A549 (cell line): Measurements from ENCODE around the gene FAM200C. TPM values are rescaled to one million over a fixed set of nuclear protein-coding genes. Genes with fewer than 3 reads are reported as not detected.

ENCODE experiments used
- ATAC-seq, 2 experiments: fragments of 200-7000 bp in 1 of 2; fragments of >200 bp in 1 of 2; cut with Nextera tagmentation in 1 of 2; cut with Tn5 transposase in 1 of 2; 3 replicates each; pipeline versions ENCODE4 v1.8.0 to v1.9.1; 2018 to 2020; ENCODE audit warnings: mild to moderate bottlenecking in 1 of 2, moderate library complexity in 1 of 2
- CTCF ChIA-PET: fragments of 300-600 bp; sonication (Branson Sonifier 250); formaldehyde crosslinking; extraction: SDS; loops from one replicate; lab custom pipeline; 2021; ENCODE audit warnings: antibody characterized with exemption, inconsistent platforms; lab: Yijun Ruan, JAX
- POLR2A ChIA-PET: fragments of 350-600 bp; formaldehyde crosslinking; extraction: SDS; loops from one replicate; lab custom pipeline; 2021; ENCODE audit warnings: antibody characterized with exemption, inconsistent platforms; lab: Yijun Ruan, JAX
- DNase-seq, 2 experiments: peaks; one replicate each; pipeline versions ENCODE4 v3.0.0 to v3.0.0-alpha.2; 2011 to 2016; ENCODE audit warnings: low read depth in 1 of 2, low spot score in 1 of 2
- FAIRE-seq: peaks from 2 replicates; lab custom pipeline; 2011; peaks lifted over from hg19 to GRCh38; lab: Jason Lieb, UNC
- H3K27ac ChIP-seq, 2 experiments: fragments of >200 bp; sonication (Bioruptor Twin); formaldehyde crosslinking; 3 replicates each; pipeline ENCODE4 v1.5.1; 2016 to 2017
- H3K4me1 ChIP-seq: fragments of >200 bp; sonication (Bioruptor Twin); formaldehyde crosslinking; 3 replicates; pipeline ENCODE4 v1.6.1; 2016
- H3K4me2 ChIP-seq: fragments of >200 bp; sonication (Bioruptor Twin); formaldehyde crosslinking; 3 replicates; pipeline ENCODE4 v1.6.1; 2016
- H3K4me3 ChIP-seq: fragments of >200 bp; sonication (Bioruptor Twin); formaldehyde crosslinking; 3 replicates; pipeline ENCODE4 v1.5.1; 2016
- H3K9me3 ChIP-seq: fragments of >200 bp; sonication (Bioruptor Twin); formaldehyde crosslinking; 3 replicates; pipeline ENCODE4 v1.6.1; 2016
- ATOH8 ChIP-seq: fragments of 250-450 bp; sonication (Bioruptor Pico); IDR thresholded peaks from 2 replicates; pipeline ENCODE4 v1.5.0; 2020; ENCODE audit warnings: low read depth, mild to moderate bottlenecking, moderate library complexity
- CBX2 ChIP-seq: fragments of 200-600 bp; sonication (generic); IDR thresholded peaks from 2 replicates; pipeline ENCODE4 v1.6.1; 2016; ENCODE audit warnings: low read depth, mild to moderate bottlenecking, borderline replicate concordance
- EHMT2 ChIP-seq: fragments of 200-600 bp; sonication (generic); IDR thresholded peaks from 2 replicates; pipeline ENCODE4 v1.6.1; 2016; ENCODE audit warnings: antibody characterized with exemption, low read depth, mild to moderate bottlenecking, moderate library complexity
- ESRRA ChIP-seq: fragments of 150-350 bp; IDR thresholded peaks from 2 replicates; pipeline ENCODE4 v1.6.1; 2014; ENCODE audit warnings: mild to moderate bottlenecking, low read length, borderline replicate concordance
- FOSB ChIP-seq: fragments of 250-450 bp; sonication (Bioruptor Pico); IDR thresholded peaks from 2 replicates; pipeline ENCODE4 v1.5.0; 2020; ENCODE audit warnings: mild to moderate bottlenecking, moderate library complexity
- FOSL2 ChIP-seq, 2 experiments: fragments of 450-650 bp in 1 of 2; fragments of >200 bp in 1 of 2; sonication (Bioruptor Twin) in 1 of 2; formaldehyde crosslinking; IDR thresholded peaks; 2 replicates each; pipeline versions ENCODE4 v1.5.0 to v1.6.1; 2016 to 2020; ENCODE audit warnings: mild to moderate bottlenecking in 1 of 2, moderate library complexity in 1 of 2
- GATA3 ChIP-seq: IDR thresholded peaks from 2 replicates; pipeline ENCODE4 v1.6.1; 2012; ENCODE audit warnings: borderline replicate concordance
- HOXB13 ChIP-seq: fragments of 250-450 bp; sonication (Bioruptor Pico); IDR thresholded peaks from 2 replicates; pipeline ENCODE4 v1.5.0; 2020; ENCODE audit warnings: low read depth, mild to moderate bottlenecking, moderate library complexity
- JUN ChIP-seq, 2 experiments: fragments of >200 bp; sonication (Bioruptor Twin); formaldehyde crosslinking; IDR thresholded peaks; 2 replicates in 1 of 2; 3 replicates in 1 of 2; pipeline ENCODE4 v1.6.1; 2016 to 2017
- KDM1A ChIP-seq: fragments of 200-600 bp; sonication (generic); IDR thresholded peaks from 2 replicates; pipeline ENCODE4 v1.6.1; 2016; ENCODE audit warnings: low read depth, mild to moderate bottlenecking
- NPAS2 ChIP-seq: fragments of 250-450 bp; sonication (Bioruptor Pico); IDR thresholded peaks from 2 replicates; pipeline ENCODE4 v1.8.0; 2022; ENCODE audit warnings: mild to moderate bottlenecking, moderate library complexity, borderline replicate concordance
- RARB ChIP-seq: fragments of 250-450 bp; sonication (Bioruptor Pico); IDR thresholded peaks from 2 replicates; pipeline ENCODE4 v1.8.0; 2021; ENCODE audit warnings: mild to moderate bottlenecking, moderate library complexity
- REST ChIP-seq: fragments of 200-600 bp; sonication (generic); IDR thresholded peaks from 2 replicates; pipeline ENCODE4 v1.6.1; 2016; ENCODE audit warnings: antibody characterized with exemption, mild to moderate bottlenecking, moderate library complexity
- RFX5 ChIP-seq: fragments of 450-650 bp; IDR thresholded peaks from 2 replicates; pipeline ENCODE4 v1.7.1; 2014; ENCODE audit warnings: antibody characterized with exemption, mild to moderate bottlenecking, moderate library complexity
- TFCP2L1 ChIP-seq: fragments of 250-450 bp; sonication (Bioruptor Pico); IDR thresholded peaks from 2 replicates; pipeline ENCODE4 v1.5.0; 2021; ENCODE audit warnings: mild to moderate bottlenecking
- TP53 ChIP-seq: fragments of 250-450 bp; sonication (Bioruptor Pico); IDR thresholded peaks from 2 replicates; pipeline ENCODE4 v1.5.0; 2021; ENCODE audit warnings: mild to moderate bottlenecking, moderate library complexity
- USF2 ChIP-seq: fragments of 450-650 bp; IDR thresholded peaks from 2 replicates; pipeline ENCODE4 v1.6.1; 2014; ENCODE audit warnings: antibody characterized with exemption
- ZSCAN20 ChIP-seq: fragments of 250-450 bp; sonication (Bioruptor Pico); IDR thresholded peaks from 2 replicates; pipeline ENCODE4 v1.8.0; 2022; ENCODE audit warnings: mild to moderate bottlenecking, moderate library complexity
- WGBS: methylation state at CpG from one replicate; pipeline ENCODE4 v1.1.6; 2017; ENCODE audit errors: missing lambda C conversion rate; 5-methylcytosine and 5-hydroxymethylcytosine counted together
- polyA plus RNA-seq, 4 experiments: library from polyadenylated mRNA; depleted of rRNA in 3 of 4; stranded (reverse); fragments of >200 nt; fragmentation: RNase III in 1 of 4; extraction: RNeasy Plus Mini Kit Qiagen cat#74134 plus additional on column Dnase treatment in 1 of 4; gene quantifications; 2 replicates in 3 of 4; 3 replicates in 1 of 4; pipeline ENCODE4 v1.2.3, GENCODE V29; 2011 to 2017
- TF ChIP-seq, protein P1 (sequence below): fragments of 150-350 bp; IDR thresholded peaks from 2 replicates; pipeline ENCODE4 v1.6.1; 2014; ENCODE audit warnings: low read depth, mild to moderate bottlenecking, low read length
- TF ChIP-seq, protein P2 (sequence below): fragments of >200 bp; sonication (Bioruptor Twin); formaldehyde crosslinking; IDR thresholded peaks from 2 replicates; pipeline ENCODE4 v1.6.1; 2016

The FAM200C gene
- polyA plus RNA-seq, 2 of the 4 experiments (the other 2 are of a cell fraction), result 2.7 to 4.3 TPM

- no peak for DNase-seq
- 94% methylated on average over 1 of the region's 1 CpG for WGBS
- FAIRE-seq, result no peak
- ChIA-PET CTCF (interaction anchor here (1.4 kb wide), 1 partner anchor 8 kb away, joined by 4 read pairs; no protein-coding TSS in a partner anchor), POLR2A (no interaction called here)
- no peaks in the 10 kb centered on the region for H3K4me1 ChIP-seq
- ATAC-seq, result no peak
- no peak overlapping the region for H3K4me2 ChIP-seq
- H3K9me3 ChIP-seq, result peaks cover 19% of the 10 kb centered on the region
- no peak overlapping the region for H3K4me3 ChIP-seq
- no peak overlapping the region for H3K27ac ChIP-seq
- TF ChIP-seq ZSCAN20 (CRISPR knock-in tag) (no peak), RARB (CRISPR knock-in tag) (no peak), ATOH8 (CRISPR knock-in tag) (no peak), REST (no peak), TP53 (CRISPR knock-in tag) (no peak), HOXB13 (CRISPR knock-in tag) (no peak), FOSB (CRISPR knock-in tag) (no peak), EHMT2 (no peak)
Observed at GRCh38 chr5:160384681-160385080, 15.2 kb downstream of the FAM200C start.

- Histone ChIP-seq H3K4me2 (no peak overlapping the region), H3K9me3 (peaks cover 8% of the 10 kb centered on the region; the same call in 1 of the 3 replicates), H3K4me3 (no peak overlapping the region), H3K4me1 (no peaks in the 10 kb centered on the region), H3K27ac (no peak overlapping the region)
- no peak for ATAC-seq
- ChIA-PET POLR2A (no interaction called here), CTCF (interaction anchor here (1.0 to 5.0 kb wide), 2 partner anchors 8 to 12 kb away, joined by 3 to 31 read pairs; no protein-coding TSS in a partner anchor)
- TF ChIP-seq NPAS2 (CRISPR knock-in tag) (no peak), KDM1A (no peak), FOSL2 (IDR thresholded peaks at IDR 0.05) (no peak), FOSL2 (CRISPR knock-in tag; IDR thresholded peaks at IDR 0.05) (no peak), REST (no peak), CBX2 (no peak), FOSB (CRISPR knock-in tag) (no peak), ESRRA (no peak), GATA3 (no peak), RFX5 (no peak), EHMT2 (no peak), TFCP2L1 (CRISPR knock-in tag) (no peak), USF2 (no peak), JUN (IDR thresholded peaks at IDR 0.05) (no peak)
- TF ChIP-seq, protein P1, sequence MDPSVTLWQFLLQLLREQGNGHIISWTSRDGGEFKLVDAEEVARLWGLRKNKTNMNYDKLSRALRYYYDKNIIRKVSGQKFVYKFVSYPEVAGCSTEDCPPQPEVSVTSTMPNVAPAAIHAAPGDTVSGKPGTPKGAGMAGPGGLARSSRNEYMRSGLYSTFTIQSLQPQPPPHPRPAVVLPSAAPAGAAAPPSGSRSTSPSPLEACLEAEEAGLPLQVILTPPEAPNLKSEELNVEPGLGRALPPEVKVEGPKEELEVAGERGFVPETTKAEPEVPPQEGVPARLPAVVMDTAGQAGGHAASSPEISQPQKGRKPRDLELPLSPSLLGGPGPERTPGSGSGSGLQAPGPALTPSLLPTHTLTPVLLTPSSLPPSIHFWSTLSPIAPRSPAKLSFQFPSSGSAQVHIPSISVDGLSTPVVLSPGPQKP, result no peak
- TF ChIP-seq, protein P2, sequence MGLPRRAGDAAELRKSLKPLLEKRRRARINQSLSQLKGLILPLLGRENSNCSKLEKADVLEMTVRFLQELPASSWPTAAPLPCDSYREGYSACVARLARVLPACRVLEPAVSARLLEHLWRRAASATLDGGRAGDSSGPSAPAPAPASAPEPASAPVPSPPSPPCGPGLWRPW, result no peak
- FAIRE-seq, result no peak
- DNase-seq, result no peak
- 0% methylated on average over 3 of the region's 3 CpGs for WGBS
Observed at GRCh38 chr5:160382346-160382745, 17.5 kb downstream of the FAM200C start.
